Activated CD8-positive, alpha-beta memory T cell treated with anti-CD3 and anti-CD28 coated beads for 1 hour (primary cell): ENCODE measurements around the gene CFTR.

Experiments
- DNase-seq, 2 donors: peaks; one replicate each; pipeline ENCODE4 v3.0.0-alpha.2; 2020; ENCODE audit warnings: low read depth in 1 of 2; ENCODE audit errors: extremely low read depth in 1 of 2

Gene CFTR

DNA sequence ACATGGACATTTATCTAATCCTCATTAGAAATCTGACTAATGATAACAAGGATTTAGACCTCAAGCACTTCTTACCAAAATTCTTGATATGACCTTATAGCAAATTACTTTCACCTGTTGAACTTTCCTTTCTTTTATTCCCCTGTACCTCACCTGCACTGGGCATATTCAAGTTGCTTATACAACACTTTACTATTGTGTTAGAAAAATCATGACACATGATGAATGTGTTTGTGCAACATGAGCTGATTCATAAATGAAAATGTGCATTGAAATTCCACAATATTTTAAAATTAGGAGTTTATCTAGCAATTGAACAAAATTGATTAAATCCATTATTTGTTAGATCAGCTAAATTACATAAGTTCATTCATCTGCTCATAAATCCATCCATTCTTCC, 160.6 kb downstream of the CFTR start:
- no peak for DNase-seq

DNA sequence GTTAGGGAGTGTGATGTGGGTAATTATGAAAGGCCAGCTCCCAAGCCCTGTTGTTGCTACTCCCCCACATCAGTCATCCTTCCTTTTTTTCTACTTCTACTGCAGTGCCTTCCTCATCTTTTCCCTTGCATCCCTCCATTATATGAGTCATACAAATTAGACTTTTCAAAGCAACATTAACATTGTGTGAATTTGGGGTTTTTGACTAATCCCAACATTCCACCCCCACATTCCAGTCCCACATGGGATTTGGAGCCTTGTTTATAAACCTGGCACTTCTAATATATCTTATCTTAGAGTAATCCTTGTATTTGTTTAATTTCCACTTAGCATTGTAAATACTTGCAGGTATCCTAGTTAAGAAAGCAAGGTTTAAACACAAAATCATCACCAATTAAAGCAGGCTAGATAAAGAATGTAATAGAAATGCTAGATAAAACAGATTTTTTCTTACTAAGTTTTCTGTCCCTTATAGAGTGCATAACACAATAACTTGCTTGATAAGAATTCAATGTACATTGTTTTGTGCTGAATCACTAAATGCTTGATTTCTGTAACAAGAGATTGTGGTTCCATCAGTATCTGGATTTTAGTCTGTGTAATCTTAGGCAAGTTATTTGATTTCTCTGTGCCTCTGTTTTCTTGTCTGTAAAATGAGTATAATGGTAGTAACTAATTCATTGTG, 165.8 kb downstream of the CFTR start:
- no peak for DNase-seq

DNA sequence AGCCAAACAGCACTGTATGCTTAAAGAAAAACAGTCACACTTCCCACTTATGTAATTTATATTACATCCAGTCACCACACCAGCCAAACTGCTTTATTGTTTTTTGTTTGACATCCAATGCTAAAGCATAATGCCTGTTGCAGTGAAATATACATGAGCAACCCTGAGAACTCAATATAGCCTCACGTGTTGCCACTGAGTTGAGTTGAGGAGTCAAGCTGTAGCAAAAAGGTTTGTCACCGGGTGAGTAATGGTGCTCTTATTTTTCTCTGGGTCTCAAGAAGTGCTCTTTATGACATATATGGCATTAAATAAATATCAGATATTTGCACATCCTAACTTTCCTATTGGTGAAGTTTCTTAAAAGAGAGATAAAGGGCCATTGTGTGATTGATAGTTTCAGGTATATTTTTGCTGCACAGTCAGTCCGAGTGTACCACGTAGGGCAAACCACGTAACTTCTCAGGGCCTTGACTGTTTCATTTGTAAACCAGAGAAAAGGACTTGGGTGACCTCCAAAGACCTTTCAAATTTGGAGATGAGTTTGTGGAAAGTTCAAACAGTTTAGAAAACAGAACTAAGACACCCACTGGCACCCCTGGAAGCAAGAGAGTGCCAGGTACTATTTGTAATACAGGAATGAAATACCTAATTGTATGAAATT, 168.5 kb downstream of the CFTR start:
- DNase-seq, result no peak

DNA sequence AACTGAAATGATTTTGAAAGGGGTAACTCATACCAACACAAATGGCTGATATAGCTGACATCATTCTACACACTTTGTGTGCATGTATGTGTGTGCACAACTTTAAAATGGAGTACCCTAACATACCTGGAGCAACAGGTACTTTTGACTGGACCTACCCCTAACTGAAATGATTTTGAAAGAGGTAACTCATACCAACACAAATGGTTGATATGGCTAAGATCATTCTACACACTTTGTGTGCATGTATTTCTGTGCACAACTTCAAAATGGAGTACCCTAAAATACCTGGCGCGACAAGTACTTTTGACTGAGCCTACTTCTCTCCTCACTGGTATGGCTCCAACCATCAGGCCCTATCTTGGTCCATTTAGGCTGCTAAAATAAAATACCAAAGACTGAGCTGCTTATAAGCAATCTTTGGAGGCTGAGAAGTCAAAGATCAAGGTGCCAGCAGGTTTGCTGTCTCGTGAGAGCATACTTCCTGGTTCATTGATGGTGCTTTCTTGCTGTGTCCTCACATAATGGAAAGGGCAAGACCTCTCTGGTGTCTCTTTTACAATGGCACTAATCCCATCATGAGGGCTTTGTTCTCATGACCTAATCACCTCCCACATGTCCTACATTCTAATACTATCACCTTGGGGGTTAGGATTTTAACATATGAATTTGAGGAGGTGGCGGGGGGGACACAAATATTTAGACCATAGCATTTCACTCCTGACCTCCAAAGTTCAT, 173.3 kb downstream of the CFTR start:
- DNase-seq, result no peak

DNA sequence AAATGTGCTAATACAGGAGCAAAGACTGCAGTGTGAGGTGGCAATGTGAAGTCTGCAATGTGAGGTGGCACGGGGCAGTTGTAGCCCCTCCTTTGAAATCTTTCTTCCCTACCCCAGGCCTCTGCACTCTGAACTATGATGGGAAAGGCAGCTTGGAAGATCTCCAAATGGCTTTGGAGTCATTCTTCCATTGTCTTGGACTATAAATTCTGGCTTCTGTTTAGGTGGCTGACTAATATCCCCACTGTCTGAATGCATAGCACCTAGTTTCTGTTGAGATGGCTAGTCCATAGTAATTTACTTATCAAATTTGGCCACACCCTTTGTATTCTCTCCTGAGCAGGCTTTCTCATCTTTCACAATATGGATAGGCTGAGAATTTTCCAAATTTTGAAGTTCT, 175.0 kb downstream of the CFTR start:
- no peak for DNase-seq

DNA sequence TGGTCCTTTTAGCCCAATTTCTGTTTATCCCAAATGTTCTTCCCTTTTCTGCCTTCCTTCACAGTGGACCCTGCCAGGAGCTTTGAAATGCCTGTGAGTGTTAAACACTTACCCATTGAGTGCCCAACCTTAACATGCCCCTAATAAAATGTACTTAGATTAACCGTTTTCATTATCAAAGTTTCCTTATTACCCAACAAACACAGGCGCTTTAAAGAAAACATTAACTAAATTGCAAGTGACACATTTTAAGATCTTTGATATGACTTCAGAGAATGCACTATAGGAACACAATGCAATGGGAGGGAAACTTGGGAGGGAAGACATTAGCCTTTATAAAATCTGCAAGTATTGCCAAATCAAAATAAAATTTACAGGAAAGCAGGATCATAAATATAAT, 177.0 kb downstream of the CFTR start:
- no peak for DNase-seq

DNA sequence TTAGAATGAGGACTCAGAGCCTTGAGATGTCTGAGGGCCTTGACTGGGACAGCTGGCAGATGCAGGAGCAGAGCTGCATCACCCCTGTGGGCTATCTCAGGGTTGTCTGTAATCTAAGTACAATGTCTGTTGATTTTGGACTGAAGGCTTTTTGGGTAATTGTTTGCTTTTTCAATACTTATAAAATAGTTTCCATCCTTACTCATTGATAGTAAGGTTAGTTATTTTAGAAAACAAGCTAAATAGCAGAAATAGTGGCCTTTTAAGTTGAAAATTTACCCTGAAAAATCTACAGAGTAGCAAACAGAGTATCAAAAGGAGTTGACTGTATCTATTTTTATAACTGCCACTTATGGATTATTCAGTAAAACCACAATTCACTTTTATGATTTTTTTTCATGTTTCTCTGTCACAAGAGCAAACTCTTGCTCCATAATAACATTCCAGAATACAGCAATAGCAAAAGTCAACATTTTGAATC, 179.7 kb downstream of the CFTR start:
- DNase-seq, result no peak

DNA sequence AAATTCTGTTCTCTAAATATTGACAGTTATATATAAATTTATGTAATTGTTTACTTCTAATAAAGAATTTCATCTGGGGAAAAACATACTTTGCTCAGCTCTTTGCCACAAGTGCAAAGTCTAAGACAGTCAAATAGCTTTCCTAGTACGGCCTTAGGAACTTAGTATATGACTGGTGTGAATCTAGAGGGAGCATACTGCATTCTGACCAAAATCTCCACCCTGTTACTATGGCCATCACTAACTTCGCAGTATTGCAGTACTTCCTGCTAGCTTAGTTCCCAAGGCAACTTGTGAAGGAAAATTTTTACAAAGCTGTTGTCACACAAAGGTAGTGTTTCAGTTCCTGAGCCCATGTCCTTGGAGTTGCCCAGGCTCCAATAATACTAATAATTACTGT, 181.5 kb downstream of the CFTR start:
- DNase-seq, result no peak

DNA sequence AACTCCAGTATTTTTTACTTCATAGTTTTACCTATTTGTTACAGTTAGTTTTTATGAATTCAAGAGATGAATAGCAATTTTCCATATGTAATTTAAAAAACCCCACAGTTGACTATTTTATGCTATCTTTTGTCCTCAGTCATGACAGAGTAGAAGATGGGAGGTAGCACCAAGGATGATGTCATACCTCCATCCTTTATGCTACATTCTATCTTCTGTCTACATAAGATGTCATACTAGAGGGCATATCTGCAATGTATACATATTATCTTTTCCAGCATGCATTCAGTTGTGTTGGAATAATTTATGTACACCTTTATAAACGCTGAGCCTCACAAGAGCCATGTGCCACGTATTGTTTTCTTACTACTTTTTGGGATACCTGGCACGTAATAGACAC, 184.2 kb downstream of the CFTR start:
- no peak for DNase-seq

DNA sequence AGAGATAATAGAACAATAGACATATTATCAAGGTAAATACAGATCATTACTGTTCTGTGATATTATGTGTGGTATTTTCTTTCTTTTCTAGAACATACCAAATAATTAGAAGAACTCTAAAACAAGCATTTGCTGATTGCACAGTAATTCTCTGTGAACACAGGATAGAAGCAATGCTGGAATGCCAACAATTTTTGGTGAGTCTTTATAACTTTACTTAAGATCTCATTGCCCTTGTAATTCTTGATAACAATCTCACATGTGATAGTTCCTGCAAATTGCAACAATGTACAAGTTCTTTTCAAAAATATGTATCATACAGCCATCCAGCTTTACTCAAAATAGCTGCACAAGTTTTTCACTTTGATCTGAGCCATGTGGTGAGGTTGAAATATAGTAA, 185.5 kb downstream of the CFTR start:
- DNase-seq, result no peak

DNA sequence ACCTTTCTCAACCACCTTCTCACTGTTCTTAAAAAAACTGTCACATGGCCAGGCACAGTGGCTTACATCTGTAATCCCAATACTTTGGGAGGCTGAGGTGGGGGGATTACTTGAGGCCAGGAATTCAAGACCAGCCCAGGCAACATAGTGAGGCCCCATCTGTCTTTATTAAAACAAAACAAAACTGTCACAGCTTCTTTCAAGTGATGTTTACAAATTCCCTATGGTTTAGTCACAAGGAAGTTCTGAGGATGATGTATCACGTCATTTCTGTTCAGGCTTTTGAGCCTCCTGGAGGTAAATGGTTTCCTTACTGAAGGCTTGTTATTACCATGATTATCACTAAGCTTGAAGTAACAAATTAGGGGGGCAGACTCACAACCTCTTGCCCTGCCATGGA, 186.2 kb downstream of the CFTR start:
- no peak for DNase-seq

DNA sequence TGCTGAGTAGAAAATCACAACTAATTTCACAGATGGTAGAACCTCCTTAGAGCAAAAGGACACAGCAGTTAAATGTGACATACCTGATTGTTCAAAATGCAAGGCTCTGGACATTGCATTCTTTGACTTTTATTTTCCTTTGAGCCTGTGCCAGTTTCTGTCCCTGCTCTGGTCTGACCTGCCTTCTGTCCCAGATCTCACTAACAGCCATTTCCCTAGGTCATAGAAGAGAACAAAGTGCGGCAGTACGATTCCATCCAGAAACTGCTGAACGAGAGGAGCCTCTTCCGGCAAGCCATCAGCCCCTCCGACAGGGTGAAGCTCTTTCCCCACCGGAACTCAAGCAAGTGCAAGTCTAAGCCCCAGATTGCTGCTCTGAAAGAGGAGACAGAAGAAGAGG, 186.9 kb downstream of the CFTR start:
- DNase-seq, result no peak

DNA sequence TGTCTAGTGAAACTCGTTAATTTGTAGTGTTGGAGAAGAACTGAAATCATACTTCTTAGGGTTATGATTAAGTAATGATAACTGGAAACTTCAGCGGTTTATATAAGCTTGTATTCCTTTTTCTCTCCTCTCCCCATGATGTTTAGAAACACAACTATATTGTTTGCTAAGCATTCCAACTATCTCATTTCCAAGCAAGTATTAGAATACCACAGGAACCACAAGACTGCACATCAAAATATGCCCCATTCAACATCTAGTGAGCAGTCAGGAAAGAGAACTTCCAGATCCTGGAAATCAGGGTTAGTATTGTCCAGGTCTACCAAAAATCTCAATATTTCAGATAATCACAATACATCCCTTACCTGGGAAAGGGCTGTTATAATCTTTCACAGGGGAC, 187.6 kb downstream of the CFTR start:
- DNase-seq, result no peak

DNA sequence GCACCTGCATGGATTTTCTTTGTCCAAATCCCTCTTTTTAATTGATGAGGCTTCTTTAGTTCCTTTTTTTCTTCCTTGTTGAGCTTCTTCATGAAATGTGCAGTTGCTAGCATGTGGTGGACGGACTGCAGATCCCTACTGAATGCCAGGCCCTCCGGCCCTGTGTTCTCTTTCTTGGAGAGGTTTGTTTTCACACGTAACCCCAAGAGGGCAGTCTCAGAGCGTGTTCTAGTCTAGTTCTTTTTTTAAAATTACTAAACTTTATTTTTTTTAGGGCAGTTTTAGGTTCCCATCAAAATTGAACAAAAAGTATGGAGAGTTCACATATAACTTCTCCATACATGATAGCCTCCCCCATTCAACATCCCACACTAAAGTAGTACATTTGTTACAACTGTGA, 190.0 kb downstream of the CFTR start:
- no peak for DNase-seq

DNA sequence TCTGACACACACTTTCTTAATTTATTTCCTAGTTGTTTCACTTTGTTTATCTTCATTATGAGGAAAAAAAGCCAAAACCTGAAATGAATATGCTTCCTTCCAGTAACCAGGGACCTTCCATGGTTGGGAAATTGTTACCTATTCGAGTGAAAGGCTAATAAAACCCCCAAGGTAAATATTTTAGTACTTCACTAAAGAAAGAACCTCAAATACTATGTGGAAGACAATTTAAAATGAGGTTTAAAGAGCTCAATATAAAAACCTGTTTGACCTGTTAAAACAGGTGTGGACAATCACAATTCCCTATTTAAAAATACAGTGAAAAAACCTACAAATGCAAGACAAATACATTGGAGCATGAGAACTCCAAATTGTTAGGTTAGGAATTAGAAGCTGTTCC, 192.6 kb downstream of the CFTR start:
- DNase-seq, result no peak

DNA sequence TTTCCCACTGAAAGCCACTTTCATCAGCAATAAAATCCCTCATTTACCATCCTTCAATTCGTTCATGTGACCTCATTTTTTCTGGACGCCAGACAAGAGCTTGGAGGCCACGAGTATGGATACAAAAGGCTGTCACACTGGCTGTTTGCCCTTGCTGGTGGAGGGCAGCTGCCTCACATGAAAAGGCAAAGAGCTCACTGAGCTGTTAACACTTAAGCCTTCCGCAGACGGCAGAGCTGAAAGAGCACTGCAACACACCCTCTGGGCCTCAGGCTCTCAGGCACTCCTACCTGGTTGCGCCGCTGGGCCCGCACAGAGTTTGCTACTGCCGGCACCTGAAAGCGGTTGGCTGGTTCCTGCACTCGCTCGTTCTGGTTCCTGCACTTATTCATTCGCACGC, 193.5 kb downstream of the CFTR start:
- DNase-seq, result no peak

DNA sequence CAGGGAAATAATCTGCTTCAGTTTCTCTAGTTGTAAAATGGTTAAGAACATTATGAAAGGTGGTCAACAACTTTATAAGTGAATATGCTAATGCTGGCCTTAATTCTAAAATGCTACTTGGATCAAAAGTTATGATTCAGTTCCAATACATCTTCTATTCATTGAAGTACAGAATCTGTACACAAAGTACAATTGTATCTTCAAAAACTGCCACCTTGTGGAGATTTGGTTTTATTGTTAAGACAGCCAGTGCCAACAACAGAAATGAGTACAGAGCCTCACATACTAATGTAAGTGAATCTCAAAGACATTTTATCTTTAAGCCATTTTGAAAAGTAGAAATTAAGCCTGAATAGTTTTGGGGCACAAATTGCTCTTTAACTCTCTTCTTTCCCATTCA, 194.0 kb downstream of the CFTR start:
- DNase-seq, result no peak

DNA sequence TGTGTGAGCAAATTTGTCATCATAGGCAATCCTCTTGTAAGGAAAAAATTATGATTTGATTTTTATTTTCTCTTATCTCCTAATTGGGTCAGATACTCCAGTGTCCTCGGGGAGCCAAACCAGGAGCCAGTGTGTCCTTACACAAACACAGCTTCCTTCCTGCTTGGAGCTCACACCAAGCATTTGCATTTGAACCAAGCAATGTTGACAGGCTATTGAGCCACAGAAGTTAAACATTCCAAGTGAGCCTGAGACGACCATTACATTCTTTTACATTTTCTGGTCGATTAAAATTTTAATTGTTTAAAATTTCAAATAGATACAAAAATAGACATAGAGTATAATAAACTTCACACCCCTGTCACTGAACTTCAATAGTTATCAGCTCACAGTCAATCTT, 194.8 kb downstream of the CFTR start:
- DNase-seq, result no peak

DNA sequence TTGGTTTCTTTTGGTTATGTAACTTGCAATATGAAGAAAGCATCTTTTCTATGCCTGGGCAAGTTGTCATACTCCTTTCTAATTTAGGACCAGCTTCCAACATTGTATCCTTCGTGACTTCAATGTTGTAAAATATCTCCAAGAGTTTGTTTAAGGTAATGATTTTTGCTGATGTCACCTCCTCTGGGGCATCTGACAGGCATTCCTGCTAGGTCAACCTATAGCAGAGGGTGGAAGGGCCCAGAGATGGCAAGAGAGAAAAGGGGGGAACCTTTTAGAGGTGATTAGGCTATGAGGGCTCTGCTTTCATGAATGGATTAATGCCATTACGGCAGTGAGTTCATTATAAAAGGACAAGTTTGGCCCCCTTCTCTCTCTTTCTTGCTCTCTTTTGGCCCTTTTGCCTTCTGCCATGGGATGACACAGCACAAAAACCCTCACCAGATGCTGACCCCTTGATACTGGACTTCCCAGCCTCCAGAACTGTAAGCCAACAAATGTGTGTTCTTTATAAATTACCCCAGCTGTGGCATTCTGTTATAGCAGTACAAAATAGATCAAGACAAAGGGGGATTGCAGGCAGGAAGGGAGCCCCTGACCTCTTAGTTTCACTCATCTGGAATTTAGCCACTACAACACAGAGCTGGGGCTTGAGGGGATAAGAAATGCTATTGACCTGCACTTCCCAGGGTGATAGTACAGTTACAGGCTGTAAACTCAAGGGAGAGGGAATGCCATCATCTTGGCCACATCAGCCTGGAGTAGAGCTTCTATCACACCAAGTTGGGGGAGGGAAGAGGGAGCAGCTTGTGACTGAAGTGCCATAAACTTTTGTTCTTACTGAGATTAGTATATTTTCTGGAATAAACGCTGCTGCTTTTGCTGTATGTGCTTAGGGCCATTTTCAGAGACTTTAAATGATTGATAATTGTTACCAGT, 195.9 kb downstream of the CFTR start:
- no peak for DNase-seq

DNA sequence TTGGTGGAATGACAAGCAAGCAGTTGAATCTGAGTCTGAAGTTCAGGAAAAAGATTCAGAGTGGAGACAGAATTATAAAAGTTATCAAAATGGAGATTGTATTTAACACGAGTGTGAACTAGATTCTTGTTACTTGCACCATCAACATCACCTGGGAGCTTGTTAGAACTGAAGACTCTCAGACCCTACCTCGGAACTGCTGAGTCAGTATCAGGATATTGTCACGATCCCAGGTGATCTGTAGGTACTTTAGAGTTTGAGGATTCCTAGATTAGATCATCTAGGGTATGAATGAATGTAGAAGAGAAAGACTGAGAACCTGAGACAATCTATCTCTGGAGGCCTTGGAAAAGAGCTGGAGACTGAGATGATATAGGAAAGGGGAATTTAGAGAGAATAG, 199.3 kb downstream of the CFTR start:
- DNase-seq, result no peak
